ENCODE data around the gene TSPAN6.

Gene TSPAN6

GRCh38 chrX:100649550-100650356 lies 13.1 kb upstream of the TSPAN6 start:
- no peak for DNase-seq (ENCODE audit: low read depth)
- TF ChIP-seq CTCF (IDR thresholded peaks at IDR 0.05; ENCODE audit: insufficient read depth, low read depth, low read length, missing control alignments): no peak
- no peak overlapping the region for H3K4me3 ChIP-seq (ENCODE audit: low read depth, low read length)

GRCh38 chrX:100648458-100649417 lies 12.1 kb upstream of the TSPAN6 start:
- H3K4me3 ChIP-seq (ENCODE audit: low read depth, low read length): no peak overlapping the region
- DNase-seq (ENCODE audit: low read depth): no peak
- TF ChIP-seq CTCF (IDR thresholded peaks at IDR 0.05; ENCODE audit: insufficient read depth, low read depth, low read length, missing control alignments): no peak

GRCh38 chrX:100647739-100648138 lies 11.1 kb upstream of the TSPAN6 start:
- no peak overlapping the region for H3K4me3 ChIP-seq (ENCODE audit: low read depth, low read length)
- DNase-seq (ENCODE audit: low read depth): no peak

GRCh38 chrX:100647095-100647494 lies 10.5 kb upstream of the TSPAN6 start:
- no peak overlapping the region for H3K4me3 ChIP-seq (ENCODE audit: low read depth, low read length)
- no peak for TF ChIP-seq CTCF (IDR thresholded peaks at IDR 0.05; ENCODE audit: insufficient read depth, low read depth, low read length, missing control alignments)
- DNase-seq (ENCODE audit: low read depth): no peak

More at GRCh38 chrX:100647739-100648138, 11.1 kb upstream of the TSPAN6 start:
- TF ChIP-seq CTCF (IDR thresholded peaks at IDR 0.05; ENCODE audit: insufficient read depth, low read depth, low read length, missing control alignments): no peak

- H3K4me3 ChIP-seq (ENCODE audit: low read depth, low read length): no peak overlapping the region
- TF ChIP-seq CTCF (IDR thresholded peaks at IDR 0.05; ENCODE audit: insufficient read depth, low read depth, low read length, missing control alignments): no peak
- no peak for DNase-seq (ENCODE audit: low read depth)
Observed at GRCh38 chrX:100645106-100645505, 8.5 kb upstream of the TSPAN6 start.

GRCh38 chrX:100643956-100644860 lies 7.6 kb upstream of the TSPAN6 start, which contains the start of gene SRPX2:
Gene SRPX2 (plus strand): TSS chrX:100644199. CDS start chrX:100646323, 2,124 bp downstream.
- DNase-seq (ENCODE audit: low read depth): no peak
- no peak for TF ChIP-seq CTCF (IDR thresholded peaks at IDR 0.05; ENCODE audit: insufficient read depth, low read depth, low read length, missing control alignments)
- H3K4me3 ChIP-seq (ENCODE audit: low read depth, low read length): no peak within 1 kb of the TSS

Data from GM12865 (cell line).